PFSK-1 (cell line): ENCODE results near the gene LEFTY2.

Source experiments
- FOXP2 ChIP-seq: optimal IDR thresholded peaks from 2 replicates; pipeline ENCODE3; 2011; ENCODE audit warnings: borderline replicate concordance, control low read depth, inconsistent platforms; ENCODE audit not compliant: insufficient read depth; ENCODE audit errors: extremely low read length, extremely low read depth
- POLR2AphosphoS5 ChIP-seq: IDR thresholded peaks from 2 replicates; pipeline ENCODE4 v1.6.1; 2012; ENCODE audit warnings: low read depth, mild to moderate bottlenecking, control low read depth, low read length, moderate library complexity
- REST ChIP-seq, 2 experiments: IDR thresholded peaks; 2 replicates each; pipeline versions ENCODE4 v1.6.1 to v1.8.0; 2011 to 2012; ENCODE audit warnings: low read depth in 2 of 2, low read length in 2 of 2, control low read depth in 1 of 2, inconsistent platforms in 1 of 2, mild to moderate bottlenecking in 1 of 2, moderate library complexity in 1 of 2; ENCODE audit not compliant: insufficient read depth in 1 of 2
- SIN3A ChIP-seq: IDR thresholded peaks from 2 replicates; pipeline ENCODE4 v1.6.1; 2012; ENCODE audit warnings: mild to moderate bottlenecking, low read length, moderate library complexity, borderline replicate concordance; ENCODE audit not compliant: insufficient read depth
- TAF1 ChIP-seq: IDR thresholded peaks from 2 replicates; pipeline ENCODE4 v1.6.1; 2012; ENCODE audit warnings: low read length, control low read depth, borderline replicate concordance; ENCODE audit not compliant: insufficient read depth

The LEFTY2 gene

GRCh38 chr1:225979421-225979820, 38.4 kb upstream of the LEFTY2 start:
- no peak for TF ChIP-seq SIN3A
- no peak for TF ChIP-seq TAF1
- no peak for TF ChIP-seq REST (IDR thresholded peaks at IDR 0.05; ENCODE audit: insufficient read depth in 1 of 2, low read depth in 2 of 2, low read length in 2 of 2)

- TF ChIP-seq FOXP2 = no peak
- no peak for TF ChIP-seq POLR2AphosphoS5
- TF ChIP-seq REST (IDR thresholded peaks at IDR 0.05; ENCODE audit: insufficient read depth in 1 of 2, low read depth in 2 of 2, low read length in 2 of 2) = no peak
- no peak for TF ChIP-seq SIN3A
- no peak for TF ChIP-seq TAF1
Observed at GRCh38 chr1:225977937-225978748, 37.1 kb upstream of the LEFTY2 start.

GRCh38 chr1:225974454-225974853, 33.4 kb upstream of the LEFTY2 start:
- TF ChIP-seq SIN3A (no peak), FOXP2 (no peak), REST (IDR thresholded peaks at IDR 0.05; ENCODE audit: insufficient read depth in 1 of 2, low read depth in 2 of 2, low read length in 2 of 2) (no peak), POLR2AphosphoS5 (no peak), TAF1 (no peak)

GRCh38 chr1:225973158-225973557, 32.1 kb upstream of the LEFTY2 start:
- TF ChIP-seq TAF1 (no peak), POLR2AphosphoS5 (no peak), SIN3A (no peak), FOXP2 (no peak), REST (IDR thresholded peaks at IDR 0.05; ENCODE audit: insufficient read depth in 1 of 2, low read depth in 2 of 2, low read length in 2 of 2) (no peak)
